GM12872 (cell line): ENCODE results near the gene BCAS3.

Experiments used
- TF ChIP-seq, protein P1 (sequence below): IDR thresholded peaks from 3 replicates; pipeline ENCODE4 v1.5.1; 2011; ENCODE audit warnings: low read depth, mild to moderate bottlenecking, low read length, moderate library complexity; ENCODE audit not compliant: insufficient read depth

The BCAS3 gene

DNA sequence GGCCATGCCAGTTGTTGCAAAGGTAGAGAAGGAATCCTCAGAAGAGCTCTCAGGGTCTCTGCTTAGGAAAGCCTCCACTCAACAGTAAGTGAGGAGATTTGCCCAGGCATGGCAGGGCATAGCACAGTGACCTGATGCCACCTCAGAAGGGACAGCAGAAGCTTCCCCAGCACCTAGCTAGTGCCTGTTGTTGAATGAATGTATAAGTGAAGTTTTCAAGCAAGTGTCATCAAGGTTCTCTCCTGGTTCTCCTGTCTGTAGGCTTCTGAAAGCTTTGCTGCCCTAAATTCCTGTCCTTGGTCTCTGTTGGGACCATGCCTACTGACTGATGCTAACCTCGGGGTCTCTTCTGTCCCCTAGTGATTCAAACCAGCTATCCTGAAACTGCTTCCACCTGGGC is 607.1 kb downstream of the BCAS3 start:
- TF ChIP-seq, protein P1, sequence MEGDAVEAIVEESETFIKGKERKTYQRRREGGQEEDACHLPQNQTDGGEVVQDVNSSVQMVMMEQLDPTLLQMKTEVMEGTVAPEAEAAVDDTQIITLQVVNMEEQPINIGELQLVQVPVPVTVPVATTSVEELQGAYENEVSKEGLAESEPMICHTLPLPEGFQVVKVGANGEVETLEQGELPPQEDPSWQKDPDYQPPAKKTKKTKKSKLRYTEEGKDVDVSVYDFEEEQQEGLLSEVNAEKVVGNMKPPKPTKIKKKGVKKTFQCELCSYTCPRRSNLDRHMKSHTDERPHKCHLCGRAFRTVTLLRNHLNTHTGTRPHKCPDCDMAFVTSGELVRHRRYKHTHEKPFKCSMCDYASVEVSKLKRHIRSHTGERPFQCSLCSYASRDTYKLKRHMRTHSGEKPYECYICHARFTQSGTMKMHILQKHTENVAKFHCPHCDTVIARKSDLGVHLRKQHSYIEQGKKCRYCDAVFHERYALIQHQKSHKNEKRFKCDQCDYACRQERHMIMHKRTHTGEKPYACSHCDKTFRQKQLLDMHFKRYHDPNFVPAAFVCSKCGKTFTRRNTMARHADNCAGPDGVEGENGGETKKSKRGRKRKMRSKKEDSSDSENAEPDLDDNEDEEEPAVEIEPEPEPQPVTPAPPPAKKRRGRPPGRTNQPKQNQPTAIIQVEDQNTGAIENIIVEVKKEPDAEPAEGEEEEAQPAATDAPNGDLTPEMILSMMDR = no peak

DNA sequence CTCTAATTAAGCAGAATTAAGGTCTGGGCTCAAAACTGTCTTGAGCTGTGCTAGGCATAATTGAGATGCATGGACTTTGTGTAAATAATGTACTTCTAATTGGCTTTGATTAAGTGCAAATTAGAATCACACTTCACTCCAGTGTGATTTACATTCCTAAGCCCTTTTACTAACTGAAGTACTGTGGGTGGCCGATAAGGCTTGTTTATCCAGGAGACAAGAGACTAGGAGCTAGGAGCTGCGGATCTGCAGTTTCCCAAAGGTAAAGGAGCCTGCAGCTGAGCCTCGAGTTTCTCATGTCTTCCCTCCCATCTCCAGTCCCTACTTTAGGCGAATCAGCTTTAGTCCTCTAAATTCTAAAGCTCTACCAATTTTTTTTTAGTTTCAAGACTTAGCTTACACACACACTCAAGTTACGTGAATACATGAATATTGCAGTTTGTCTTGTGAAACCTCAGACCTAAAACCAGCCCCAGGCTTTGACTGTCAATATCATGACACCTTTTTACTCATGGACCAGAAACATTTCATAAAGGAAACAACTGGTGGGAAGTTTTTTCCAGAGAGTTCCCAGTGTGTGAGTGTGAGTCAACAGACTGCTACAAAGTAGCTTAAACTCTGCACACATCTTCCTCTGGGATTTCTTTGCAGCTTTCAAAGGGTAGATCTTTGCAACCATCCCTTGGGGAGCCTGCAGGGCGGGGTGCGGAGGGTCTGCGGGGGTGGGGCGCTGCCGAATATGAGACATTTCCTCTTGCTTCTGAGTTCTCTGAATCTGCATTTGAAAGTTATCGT is 608.1 kb downstream of the BCAS3 start:
- TF ChIP-seq, protein P1 = no peak

DNA sequence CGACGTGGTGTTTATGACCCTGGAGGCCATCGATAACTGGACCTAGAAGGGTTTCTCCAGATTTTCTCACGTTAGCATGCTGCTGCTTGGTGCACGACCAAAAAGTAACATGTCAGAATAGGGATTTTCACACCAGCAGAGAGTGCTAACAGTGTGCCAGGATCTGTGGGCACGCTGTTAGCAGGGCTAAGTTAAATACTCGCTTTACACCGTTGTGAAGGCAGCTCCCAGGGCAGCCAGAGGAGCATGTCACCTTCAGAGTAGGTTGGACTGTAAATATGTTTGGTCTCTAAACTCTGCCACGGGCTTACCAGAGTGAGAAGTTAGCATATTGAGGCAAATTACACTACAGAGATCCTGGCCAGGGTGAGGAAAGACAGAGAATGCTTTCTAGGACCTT is 608.8 kb downstream of the BCAS3 start:
- TF ChIP-seq, protein P1 = no peak

DNA sequence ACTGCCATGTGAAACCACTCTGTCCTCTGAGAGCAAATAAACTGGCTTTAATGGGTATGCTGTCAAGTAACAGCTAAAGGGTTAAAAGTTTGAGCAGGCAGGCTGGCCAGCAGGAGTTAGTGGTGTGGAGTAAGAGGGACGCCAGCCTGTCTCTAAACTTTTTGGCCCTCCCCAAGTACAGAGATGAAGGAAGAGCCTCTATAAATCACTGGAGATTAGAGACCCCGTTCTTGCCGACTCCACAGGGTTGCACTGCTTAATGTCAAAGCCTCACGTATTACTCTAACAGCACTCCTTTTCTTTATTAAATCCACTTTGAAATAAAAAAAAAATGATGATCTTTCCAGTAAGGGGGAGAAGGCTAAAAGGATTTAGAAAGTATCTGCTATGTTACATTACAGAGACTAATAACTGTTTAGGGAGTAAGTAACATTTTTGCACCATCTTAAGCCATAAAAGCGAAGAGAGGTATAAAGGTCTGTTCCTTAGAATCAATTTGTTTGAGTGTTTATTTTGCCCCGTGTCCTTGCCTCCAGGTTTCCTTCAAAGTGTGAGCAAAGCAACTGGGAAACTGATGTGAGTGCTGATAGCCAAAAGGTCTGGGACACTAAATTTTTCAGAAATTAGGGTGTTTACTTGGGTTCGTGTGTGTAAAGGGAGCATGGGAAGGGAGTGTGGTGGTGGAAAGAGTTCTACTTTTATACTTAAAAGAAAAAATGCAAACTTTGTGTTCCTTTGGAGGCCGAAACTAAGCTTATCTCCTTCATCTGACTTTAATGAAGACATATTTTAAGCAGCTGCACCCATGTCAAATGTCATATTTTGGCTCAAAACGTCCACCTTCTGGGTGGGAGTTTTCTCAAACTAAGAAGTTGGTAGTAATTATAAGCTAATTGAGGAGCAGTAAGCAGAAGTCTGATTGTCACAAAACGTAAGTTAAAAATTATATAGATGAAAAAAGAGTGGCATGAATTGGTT is 612.0 kb downstream of the BCAS3 start:
- TF ChIP-seq, protein P1 = no peak

- TF ChIP-seq, protein P1 = no peak
These were observed 614.0 kb downstream of the BCAS3 start for GRCh38 chr17:61291451-61292285.

DNA sequence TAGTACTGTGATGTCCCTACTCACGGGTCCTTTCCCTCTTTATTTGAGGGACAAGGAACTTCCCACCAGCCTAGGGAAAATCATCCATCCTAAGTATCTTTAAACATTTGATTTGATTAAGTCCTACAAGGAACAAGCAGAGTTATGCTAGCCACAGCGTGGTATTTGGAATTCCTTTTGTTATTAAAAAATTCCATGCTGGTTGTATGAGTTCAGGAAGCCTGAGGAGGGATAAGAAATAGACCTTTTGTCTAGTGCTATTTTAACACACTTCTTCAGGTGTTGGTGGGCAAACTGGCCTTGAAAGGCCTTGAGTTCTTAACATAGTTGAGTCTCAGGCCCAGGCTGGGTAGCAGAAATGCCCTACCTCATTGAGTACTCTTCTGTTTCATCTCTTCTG is 616.6 kb downstream of the BCAS3 start:
- TF ChIP-seq, protein P1 = no peak
